Measurements from ENCODE around the gene SLC16A6. TPM values are rescaled to one million over a fixed set of nuclear protein-coding genes. Genes with fewer than 3 reads are reported as not detected.

The SLC16A6 gene
- total RNA-seq, 6 experiments from 2014 or later, result 0.12 to 0.56 (median 0.38) TPM

- Mint-ChIP-seq H3K27me3 (ENCODE audit: insufficient read depth) (peaks cover 13% of the 10 kb centered on the region), H3K9me3 (no peaks in the 10 kb centered on the region), H3K27ac (no peak overlapping the region), H3K4me3 (no peak overlapping the region), H3K36me3 (ENCODE audit: low read depth) (peaks cover 25% of the 10 kb centered on the region), H3K4me1 (ENCODE audit: low read depth) (peaks cover 26% of the 10 kb centered on the region)
- no peak for DNase-seq
- TF ChIP-seq, protein P1, sequence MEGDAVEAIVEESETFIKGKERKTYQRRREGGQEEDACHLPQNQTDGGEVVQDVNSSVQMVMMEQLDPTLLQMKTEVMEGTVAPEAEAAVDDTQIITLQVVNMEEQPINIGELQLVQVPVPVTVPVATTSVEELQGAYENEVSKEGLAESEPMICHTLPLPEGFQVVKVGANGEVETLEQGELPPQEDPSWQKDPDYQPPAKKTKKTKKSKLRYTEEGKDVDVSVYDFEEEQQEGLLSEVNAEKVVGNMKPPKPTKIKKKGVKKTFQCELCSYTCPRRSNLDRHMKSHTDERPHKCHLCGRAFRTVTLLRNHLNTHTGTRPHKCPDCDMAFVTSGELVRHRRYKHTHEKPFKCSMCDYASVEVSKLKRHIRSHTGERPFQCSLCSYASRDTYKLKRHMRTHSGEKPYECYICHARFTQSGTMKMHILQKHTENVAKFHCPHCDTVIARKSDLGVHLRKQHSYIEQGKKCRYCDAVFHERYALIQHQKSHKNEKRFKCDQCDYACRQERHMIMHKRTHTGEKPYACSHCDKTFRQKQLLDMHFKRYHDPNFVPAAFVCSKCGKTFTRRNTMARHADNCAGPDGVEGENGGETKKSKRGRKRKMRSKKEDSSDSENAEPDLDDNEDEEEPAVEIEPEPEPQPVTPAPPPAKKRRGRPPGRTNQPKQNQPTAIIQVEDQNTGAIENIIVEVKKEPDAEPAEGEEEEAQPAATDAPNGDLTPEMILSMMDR (IDR thresholded peaks at IDR 0.05), result no peak
These were observed 16.5 kb upstream of the SLC16A6 start for GRCh38 chr17:68307443-68307842.

DNA sequence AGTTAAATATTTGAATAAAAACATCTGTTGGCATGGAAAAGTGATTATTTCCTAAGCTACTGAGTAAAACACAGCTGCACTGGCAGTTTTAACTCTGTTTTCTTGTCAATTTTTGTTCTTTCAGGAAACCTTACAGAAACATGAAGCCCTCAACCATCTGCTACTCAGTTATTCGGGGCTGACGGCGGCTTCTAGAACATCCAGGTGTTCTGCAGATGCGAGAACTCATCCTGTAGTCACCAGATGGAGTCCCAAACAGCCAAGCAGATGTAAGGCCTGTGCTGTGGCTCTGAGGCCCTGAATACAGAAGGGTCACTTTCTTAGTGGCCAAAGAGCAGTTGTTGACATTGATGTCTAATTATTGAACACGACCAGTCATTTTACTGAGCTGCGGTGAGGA is 15.9 kb upstream of the SLC16A6 start:
- H3K9me3 Mint-ChIP-seq, result no peaks in the 10 kb centered on the region
- H3K36me3 Mint-ChIP-seq (ENCODE audit: low read depth), result peaks cover 25% of the 10 kb centered on the region
- H3K4me3 Mint-ChIP-seq, result no peak overlapping the region
- H3K27ac Mint-ChIP-seq, result no peak overlapping the region
- TF ChIP-seq, protein P1 (IDR thresholded peaks at IDR 0.05), result no peak
- H3K27me3 Mint-ChIP-seq (ENCODE audit: insufficient read depth), result peaks cover 16% of the 10 kb centered on the region
- peaks cover 20% of the 10 kb centered on the region for H3K4me1 Mint-ChIP-seq (ENCODE audit: low read depth)
- DNase-seq, result no peak

DNA sequence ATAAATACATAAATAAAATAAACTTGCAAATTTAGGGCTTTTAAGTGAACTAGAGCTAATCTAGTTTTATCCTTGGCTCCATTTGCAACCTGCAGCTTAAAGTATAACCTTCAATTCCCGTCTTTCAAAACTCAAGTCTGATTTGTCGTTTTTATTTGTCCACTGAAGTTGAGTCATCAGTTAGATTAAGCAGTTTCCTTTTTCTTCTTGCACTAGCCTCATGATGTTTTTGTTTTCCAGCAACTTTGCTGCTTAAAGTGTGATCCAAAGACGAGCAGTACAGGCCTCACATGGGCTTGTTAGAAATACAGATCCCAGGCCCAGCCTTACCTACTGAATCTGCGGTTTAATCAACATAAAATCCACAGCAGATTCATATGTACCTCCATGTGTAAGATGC is 14.2 kb upstream of the SLC16A6 start:
- Mint-ChIP-seq H3K36me3 (ENCODE audit: low read depth) (peaks cover 15% of the 10 kb centered on the region), H3K4me1 (ENCODE audit: low read depth) (peaks cover 15% of the 10 kb centered on the region), H3K27me3 (ENCODE audit: insufficient read depth) (peaks cover 16% of the 10 kb centered on the region), H3K9me3 (no peaks in the 10 kb centered on the region), H3K27ac (no peak overlapping the region), H3K4me3 (no peak overlapping the region)
- no peak for DNase-seq
- TF ChIP-seq, protein P1 (IDR thresholded peaks at IDR 0.05), result no peak

GRCh38 chr17:68304706-68305105 is 13.8 kb upstream of the SLC16A6 start:
- no peak overlapping the region for H3K4me3 Mint-ChIP-seq
- no peak overlapping the region for H3K27ac Mint-ChIP-seq
- H3K9me3 Mint-ChIP-seq, result no peaks in the 10 kb centered on the region
- peaks cover 16% of the 10 kb centered on the region for H3K27me3 Mint-ChIP-seq (ENCODE audit: insufficient read depth)
- TF ChIP-seq, protein P1 (IDR thresholded peaks at IDR 0.05), result no peak
- peaks cover 15% of the 10 kb centered on the region for H3K4me1 Mint-ChIP-seq (ENCODE audit: low read depth)
- peaks cover 15% of the 10 kb centered on the region for H3K36me3 Mint-ChIP-seq (ENCODE audit: low read depth)
- no peak for DNase-seq

- DNase-seq, result no peak
- TF ChIP-seq, protein P1 (IDR thresholded peaks at IDR 0.05), result no peak
- no peaks in the 10 kb centered on the region for H3K9me3 Mint-ChIP-seq
- H3K27me3 Mint-ChIP-seq (ENCODE audit: insufficient read depth), result peaks cover 15% of the 10 kb centered on the region
- H3K4me1 Mint-ChIP-seq (ENCODE audit: low read depth), result peaks cover 15% of the 10 kb centered on the region
- H3K4me3 Mint-ChIP-seq, result no peak overlapping the region
- H3K36me3 Mint-ChIP-seq (ENCODE audit: low read depth), result peaks cover 9% of the 10 kb centered on the region; the same call in 1 of the 2 replicates
- no peak overlapping the region for H3K27ac Mint-ChIP-seq
These were observed 11.7 kb upstream of the SLC16A6 start for GRCh38 chr17:68302666-68303065.

GRCh38 chr17:68302066-68302564 is 11.2 kb upstream of the SLC16A6 start:
- Mint-ChIP-seq H3K36me3 (ENCODE audit: low read depth) (peaks cover 4% of the 10 kb centered on the region; the same call in 1 of the 2 replicates), H3K4me3 (no peak overlapping the region), H3K27me3 (ENCODE audit: insufficient read depth) (peaks cover 12% of the 10 kb centered on the region), H3K9me3 (no peaks in the 10 kb centered on the region), H3K4me1 (ENCODE audit: low read depth) (peaks cover 15% of the 10 kb centered on the region), H3K27ac (no peak overlapping the region)
- DNase-seq, result no peak
- TF ChIP-seq, protein P1 (IDR thresholded peaks at IDR 0.05), result no peak

All from HFFc6 (cell line).